CD14-positive monocyte (primary cell): ENCODE measurements around the gene MEX3D. TPM values are rescaled to one million over a fixed set of nuclear protein-coding genes. Genes with fewer than 3 reads are reported as not detected.

Experiments
- DNase-seq, 3 donors: peaks; one replicate each; pipeline ENCODE4 v3.0.0-alpha.2; 2011 to 2022
- H2AFZ ChIP-seq: 2 replicates; pipeline ENCODE4 v1.6.0; 2012; ENCODE audit warnings: mild to moderate bottlenecking, low read depth, low read length, inconsistent platforms; ENCODE audit not compliant: insufficient read depth, poor library complexity, severe bottlenecking
- H3K27ac ChIP-seq, 2 donors: 1 replicate in 1 of 2; 2 replicates in 1 of 2; pipeline ENCODE4 v1.5.1; 2012 to 2013; ENCODE audit warnings: low read length in 2 of 2, control low read depth in 1 of 2, inconsistent platforms in 1 of 2, low read depth in 1 of 2, mild to moderate bottlenecking in 1 of 2
- H3K27me3 ChIP-seq, 2 donors: one replicate each; pipeline versions ENCODE4 v1.6.0 to v1.6.1; 2011 to 2013; ENCODE audit warnings: low read length in 2 of 2; ENCODE audit not compliant: control insufficient read depth in 2 of 2, insufficient read depth in 2 of 2
- H3K36me3 ChIP-seq, 2 donors: replicated peaks in 1 of 2; 1 replicate in 1 of 2; 2 replicates in 1 of 2; pipeline versions ENCODE4 v1.5.1 to v1.6.1; 2012 to 2013; ENCODE audit warnings: low read length in 2 of 2, control low read depth in 1 of 2, inconsistent platforms in 1 of 2, mild to moderate bottlenecking in 1 of 2; ENCODE audit not compliant: insufficient read depth in 2 of 2, control insufficient read depth in 1 of 2
- H3K4me1 ChIP-seq, 2 donors: 1 replicate in 1 of 2; 2 replicates in 1 of 2; pipeline versions ENCODE4 v1.5.1 to v1.6.1; 2012 to 2013; ENCODE audit warnings: low read length in 2 of 2, control low read depth in 1 of 2, inconsistent platforms in 1 of 2, mild to moderate bottlenecking in 1 of 2, moderate library complexity in 1 of 2; ENCODE audit not compliant: insufficient read depth in 2 of 2, control insufficient read depth in 1 of 2
- H3K4me2 ChIP-seq: replicated peaks from 2 replicates; pipeline ENCODE3; 2012; ENCODE audit warnings: low read length, moderate library complexity, mild to moderate bottlenecking; ENCODE audit not compliant: poor library complexity, severe bottlenecking; ENCODE audit errors: extremely low read depth
- H3K4me3 ChIP-seq, 3 experiments: fragments of 200-600 bp in 1 of 3; sonication (generic) in 1 of 3; replicated peaks in 1 of 3; 1 replicate in 2 of 3; 2 replicates in 1 of 3; pipeline ENCODE4 v1.5.1; 2011 to 2013; ENCODE audit warnings: low read length in 3 of 3, mild to moderate bottlenecking in 3 of 3, control low read depth in 2 of 3, low read depth in 2 of 3, inconsistent platforms in 1 of 3, moderate library complexity in 1 of 3
- H3K79me2 ChIP-seq: 2 replicates; pipeline ENCODE4 v1.6.0; 2012; ENCODE audit warnings: mild to moderate bottlenecking, control low read depth, inconsistent platforms, low read length, moderate library complexity; ENCODE audit not compliant: insufficient read depth
- H3K9ac ChIP-seq: 2 replicates; pipeline ENCODE4 v1.6.0; 2017; ENCODE audit warnings: low read length, mild to moderate bottlenecking; ENCODE audit not compliant: insufficient read depth, poor library complexity, severe bottlenecking
- H3K9me3 ChIP-seq, 2 donors: replicated peaks in 1 of 2; 1 replicate in 1 of 2; 2 replicates in 1 of 2; pipeline versions ENCODE4 v1.5.1 to v1.6.1; 2012 to 2013; ENCODE audit warnings: low read length in 2 of 2, control low read depth in 1 of 2; ENCODE audit not compliant: control insufficient read depth in 1 of 2, insufficient read depth in 1 of 2
- H4K20me1 ChIP-seq: 2 replicates; pipeline ENCODE4 v1.6.0; 2012; ENCODE audit warnings: mild to moderate bottlenecking, low read length, control low read depth, moderate library complexity; ENCODE audit not compliant: insufficient read depth
- H3K27ac Mint-ChIP-seq, 7 donors: one replicate each; pipeline ENCODE4 v1.8.0; 2020; ENCODE audit warnings: mild to moderate bottlenecking in 7 of 7, mixed read lengths in 7 of 7, moderate library complexity in 6 of 7, inconsistent platforms in 2 of 7
- H3K27me3 Mint-ChIP-seq, 3 donors: one replicate each; pipeline ENCODE4 v1.8.0; 2021 to 2022; ENCODE audit warnings: low read depth in 3 of 3, mild to moderate bottlenecking in 3 of 3, mixed read lengths in 3 of 3, moderate library complexity in 3 of 3, inconsistent platforms in 1 of 3
- H3K36me3 Mint-ChIP-seq, 2 donors: one replicate each; pipeline ENCODE4 v1.8.0; 2020; ENCODE audit warnings: mixed read lengths in 2 of 2, inconsistent platforms in 1 of 2, mild to moderate bottlenecking in 1 of 2
- H3K4me1 Mint-ChIP-seq: one replicate; pipeline ENCODE4 v1.8.0; 2020; ENCODE audit warnings: mild to moderate bottlenecking, mixed read lengths
- H3K4me3 Mint-ChIP-seq, 2 donors: one replicate each; pipeline ENCODE4 v1.8.0; 2020; ENCODE audit warnings: mild to moderate bottlenecking in 2 of 2, mixed read lengths in 2 of 2, moderate library complexity in 1 of 2
- H3K9me3 Mint-ChIP-seq, 7 donors: one replicate each; pipeline ENCODE4 v1.8.0; 2020 to 2022; ENCODE audit warnings: mixed read lengths in 7 of 7, mild to moderate bottlenecking in 6 of 7, moderate library complexity in 6 of 7, inconsistent platforms in 2 of 7
- CTCF ChIP-seq: fragments of 200-600 bp; IDR thresholded peaks from one replicate; pipeline ENCODE4 v1.8.0; 2022; ENCODE audit warnings: antibody characterized with exemption, mild to moderate bottlenecking
- WGBS: methylation state at CpG from one replicate; pipeline ENCODE4 v1.1.5; 2013; ENCODE audit warnings: missing lambda C conversion rate; ENCODE audit not compliant: insufficient coverage; 5-methylcytosine and 5-hydroxymethylcytosine counted together
- intact Hi-C, 2 donors: fragments of 100-400 bp; cut with micrococcal nuclease; formaldehyde crosslinking; loops; one replicate each; pipeline versions ENCODE4 v1.15.0 to v1.15.1; 2023
- polyA plus RNA-seq, 3 donors: library from polyadenylated mRNA; depleted of rRNA in 1 of 3; unstranded in 2 of 3; stranded (reverse) in 1 of 3; fragments of 300-500 nt in 2 of 3; fragments of >200 nt in 1 of 3; fragmentation: Illumina TruSeq in 2 of 3; gene quantifications; 1 replicate in 2 of 3; 2 replicates in 1 of 3; pipeline ENCODE4 v1.2.3, GENCODE V29; 2012 to 2021

Gene MEX3D
- polyA plus RNA-seq, 3 donors = 0.08 to 1.0 (median 0.10) TPM

GRCh38 chr19:1524972-1525325 is 43.2 kb downstream of the MEX3D start:
- no peak overlapping the region for H3K27ac Mint-ChIP-seq
- H4K20me1 ChIP-seq = no peaks in the 10 kb centered on the region
- no peak overlapping the region for H2AFZ ChIP-seq
- no peak for TF ChIP-seq CTCF
- no peaks in the 10 kb centered on the region for H3K9me3 ChIP-seq
- no peak overlapping the region for H3K4me3 ChIP-seq
- peaks cover 0 to 3% of the 10 kb centered on the region in 2 donors for H3K36me3 Mint-ChIP-seq
- no peak overlapping the region for H3K27ac ChIP-seq
- peaks cover 5 to 30% of the 10 kb centered on the region in 2 donors for H3K27me3 ChIP-seq
- peak overlapping the region in 1 of 2 donors; percentile 84 for H3K4me3 Mint-ChIP-seq
- no peak overlapping the region for H3K4me2 ChIP-seq
- DNase-seq = no peak
- intact Hi-C loops = no loop called here
- no peaks in the 10 kb centered on the region for H3K36me3 ChIP-seq
- H3K4me1 ChIP-seq = no peaks in the 10 kb centered on the region
- H3K9ac ChIP-seq = no peak overlapping the region
- H3K27me3 Mint-ChIP-seq = peaks cover 23 to 47% (median 31%) of the 10 kb centered on the region in 3 donors
- peaks cover 0 to 7% (median 5%) of the 10 kb centered on the region in 7 donors for H3K9me3 Mint-ChIP-seq
- peaks cover 3% of the 10 kb centered on the region for H3K4me1 Mint-ChIP-seq
- WGBS = 72% methylated on average over 13 of the region's 17 CpGs
- no peaks in the 10 kb centered on the region for H3K79me2 ChIP-seq

- Mint-ChIP-seq H3K27ac (no peak overlapping the region), H3K4me3 (peak overlapping the region in 1 of 2 donors; percentile 84), H3K9me3 (peaks cover 0 to 7% (median 5%) of the 10 kb centered on the region in 7 donors), H3K36me3 (peaks cover 0 to 3% of the 10 kb centered on the region in 2 donors), H3K4me1 (peaks cover 3% of the 10 kb centered on the region), H3K27me3 (peaks cover 23 to 45% (median 31%) of the 10 kb centered on the region in 3 donors)
- no peak overlapping the region for H2AFZ ChIP-seq
- H3K9me3 ChIP-seq = no peaks in the 10 kb centered on the region
- peaks cover 5 to 30% of the 10 kb centered on the region in 2 donors for H3K27me3 ChIP-seq
- H3K9ac ChIP-seq = no peak overlapping the region
- intact Hi-C loops = no loop called here
- WGBS = 15% methylated on average over 48 of the region's 49 CpGs
- no peak for DNase-seq
- no peaks in the 10 kb centered on the region for H3K36me3 ChIP-seq
- H3K4me1 ChIP-seq = no peaks in the 10 kb centered on the region
- no peaks in the 10 kb centered on the region for H3K79me2 ChIP-seq
- H3K4me3 ChIP-seq = no peak overlapping the region
- H4K20me1 ChIP-seq = no peaks in the 10 kb centered on the region
- TF ChIP-seq CTCF = no peak
- no peak overlapping the region for H3K4me2 ChIP-seq
- H3K27ac ChIP-seq = no peak overlapping the region
Measured at GRCh38 chr19:1524287-1524971, 43.7 kb downstream of the MEX3D start.
